Measurements from ENCODE around the gene RPL18A. TPM values are rescaled to one million over a fixed set of nuclear protein-coding genes. Genes with fewer than 3 reads are reported as not detected.

Gene RPL18A
- total and polyA plus RNA-seq, 10 of the 15 experiments (the other 5 are each of a cell fraction or from before 2014, with no cell fraction given) = 1,181 to 3,774 (median 2,300) TPM

- TF ChIP-seq SKIL (IDR thresholded peaks at IDR 0.05; ENCODE audit: low read depth, poor library complexity, severe bottlenecking) = no peak
- no peak for TF ChIP-seq STAT1 (conservative IDR thresholded peaks at IDR 0.05)
- no peak for TF ChIP-seq ATF2 (IDR thresholded peaks at IDR 0.05; ENCODE audit: low read length)
- TF ChIP-seq MTA2 (IDR thresholded peaks at IDR 0.05; ENCODE audit: low read depth) = no peak
- TF ChIP-seq MYB (IDR thresholded peaks at IDR 0.05; ENCODE audit: borderline replicate concordance, low read depth, low read length) = no peak
- TF ChIP-seq POU2F2 (IDR thresholded peaks at IDR 0.05; ENCODE audit: borderline replicate concordance, low read depth, low read length) = 0 out of 3 replicates have a peak, but pooled peaks have one; percentile 46
- TF ChIP-seq PKNOX1 (IDR thresholded peaks at IDR 0.05) = no peak; the same call in 1 of the 2 replicates
- TF ChIP-seq ZNF384 (IDR thresholded peaks at IDR 0.05; ENCODE audit: borderline replicate concordance, low read depth, low read length) = no peak
- TF ChIP-seq BHLHE40 (IDR thresholded peaks at IDR 0.05; ENCODE audit: borderline replicate concordance in 1 of 2, low read depth in 2 of 2, low read length in 1 of 2) = peak; percentile 35 to 48; a peak in 1 of 4 replicates
- TF ChIP-seq ZNF207 (IDR thresholded peaks at IDR 0.05; ENCODE audit: borderline replicate concordance) = peak; percentile 51; the same call in 1 of the 2 replicates
- TF ChIP-seq SMAD1 (IDR thresholded peaks at IDR 0.05; ENCODE audit: low read depth, partially characterized antibody) = no peak
- no peak for TF ChIP-seq CEBPB (IDR thresholded peaks at IDR 0.05; ENCODE audit: borderline replicate concordance in 1 of 2, low read depth in 2 of 2, low read length in 2 of 2)
- TF ChIP-seq PAX8 (IDR thresholded peaks at IDR 0.05) = no peak
- no peak for TF ChIP-seq HDAC2 (IDR thresholded peaks at IDR 0.05)
- TF ChIP-seq DPF2 (IDR thresholded peaks at IDR 0.05) = no peak
- no peak for TF ChIP-seq ZNF24 (IDR thresholded peaks at IDR 0.05)
- no peak for TF ChIP-seq SREBF1 (IDR thresholded peaks at IDR 0.05; ENCODE audit: low read length)
- no peak for TF ChIP-seq TBL1XR1 (IDR thresholded peaks at IDR 0.05; ENCODE audit: low read depth, low read length)
- no peak for TF ChIP-seq TCF7 (IDR thresholded peaks at IDR 0.05; ENCODE audit: borderline replicate concordance)
- TF ChIP-seq RBBP5 (conservative IDR thresholded peaks at IDR 0.05) = no peak
- TF ChIP-seq SUZ12 (IDR thresholded peaks at IDR 0.05; ENCODE audit: unreplicated experiment) = no peak
- no peak for TF ChIP-seq MLLT1 (IDR thresholded peaks at IDR 0.05)
- TF ChIP-seq HCFC1 (IDR thresholded peaks at IDR 0.05; ENCODE audit: low read length) = no peak
- no peak for TF ChIP-seq NR2F1 (conservative IDR thresholded peaks at IDR 0.05)
Measured at GRCh38 chr19:17855280-17856152, 4.2 kb upstream of the RPL18A start (continued).
